Transverse colon (tissue), 4 donors: ENCODE data around the gene RUNDC3A.

Source experiments
- CTCF ChIP-seq, 5 experiments: fragments of 200-600 bp in 3 of 5; fragments of 450-650 bp in 2 of 5; sonication (generic) in 3 of 5; IDR thresholded peaks; 1 replicate in 2 of 5; 2 replicates in 3 of 5; pipeline ENCODE4 v1.5.1; 2016 to 2017; ENCODE audit warnings: antibody characterized with exemption in 5 of 5, inconsistent platforms in 3 of 5, mild to moderate bottlenecking in 2 of 5, moderate library complexity in 1 of 5
- POLR2AphosphoS5 ChIP-seq, 3 donors: sonication (generic); formaldehyde crosslinking; IDR thresholded peaks; one replicate each; pipeline ENCODE4 v1.6.1; 2016; ENCODE audit warnings: antibody characterized with exemption in 3 of 3

- TF ChIP-seq POLR2AphosphoS5 (IDR thresholded peaks at IDR 0.05) (no peak), CTCF (IDR thresholded peaks at IDR 0.05) (no peak)
These were observed 50.6 kb downstream of the RUNDC3A start for GRCh38 chr17:44359006-44359405.
